H9 (cell line): ENCODE measurements around the gene MKI67. TPM values are rescaled to one million over a fixed set of nuclear protein-coding genes. Genes with fewer than 3 reads are reported as not detected.
A peak's percentile ranks its signal among the peaks of the same experiment; 100 is the strongest.

ENCODE experiments used
- DNase-seq: peaks from one replicate; pipeline ENCODE4 v3.0.0-alpha.2; 2017
- H2AFZ ChIP-seq: one replicate; pipeline ENCODE4 v1.6.1; 2013; ENCODE audit warnings: mild to moderate bottlenecking, low read length, control low read depth, moderate library complexity
- H2AK5ac ChIP-seq: 2 replicates; pipeline ENCODE4 v1.6.1; 2013; ENCODE audit warnings: low read length, control low read depth, mixed read lengths; ENCODE audit not compliant: insufficient read length
- H2BK120ac ChIP-seq: one replicate; pipeline ENCODE4 v1.6.1; 2013; ENCODE audit warnings: low read depth, mild to moderate bottlenecking, low read length, control low read depth, inconsistent platforms; ENCODE audit not compliant: poor library complexity, severe bottlenecking
- H2BK12ac ChIP-seq: 2 replicates; pipeline ENCODE4 v1.6.1; 2013; ENCODE audit warnings: low read length, control low read depth, mixed read lengths, low read depth; ENCODE audit not compliant: insufficient read length
- H2BK15ac ChIP-seq: 2 replicates; pipeline ENCODE4 v1.6.1; 2013; ENCODE audit warnings: low read depth, low read length, control low read depth
- H2BK20ac ChIP-seq: one replicate; pipeline ENCODE4 v1.6.1; 2013; ENCODE audit warnings: low read depth, mild to moderate bottlenecking, low read length, control low read depth, inconsistent platforms; ENCODE audit not compliant: poor library complexity, severe bottlenecking
- H2BK5ac ChIP-seq: 2 replicates; pipeline ENCODE4 v1.6.1; 2013; ENCODE audit warnings: low read length, control low read depth, mixed read lengths; ENCODE audit not compliant: insufficient read length
- H3K14ac ChIP-seq: 2 replicates; pipeline ENCODE4 v1.6.1; 2013; ENCODE audit warnings: low read length, control low read depth; ENCODE audit not compliant: insufficient read depth
- H3K18ac ChIP-seq: 2 replicates; pipeline ENCODE4 v1.6.1; 2013; ENCODE audit warnings: low read depth, mild to moderate bottlenecking, mixed read lengths, low read length, control low read depth; ENCODE audit not compliant: insufficient read length
- H3K23ac ChIP-seq: 2 replicates; pipeline ENCODE4 v1.6.1; 2013; ENCODE audit warnings: low read length, control low read depth, mixed read lengths, low read depth; ENCODE audit not compliant: insufficient read length
- H3K23me2 ChIP-seq: 2 replicates; pipeline ENCODE4 v1.6.1; 2013; ENCODE audit warnings: low read depth, mild to moderate bottlenecking, mixed read lengths, low read length, control low read depth; ENCODE audit not compliant: insufficient read length, poor library complexity, severe bottlenecking
- H3K27ac ChIP-seq: 2 replicates; pipeline ENCODE4 v1.5.1; 2013; ENCODE audit warnings: low read length, control low read depth, mixed read lengths, low read depth; ENCODE audit not compliant: insufficient read length
- H3K27me3 ChIP-seq: 2 replicates; pipeline ENCODE4 v1.6.1; 2013; ENCODE audit warnings: low read length, control low read depth, inconsistent platforms; ENCODE audit not compliant: insufficient read depth
- H3K4ac ChIP-seq: 2 replicates; pipeline ENCODE4 v1.6.1; 2013; ENCODE audit warnings: low read depth, mild to moderate bottlenecking, control low read depth, inconsistent platforms, low read length, moderate library complexity
- H3K4me1 ChIP-seq: 2 replicates; pipeline ENCODE4 v1.6.1; 2013; ENCODE audit warnings: low read length, control low read depth, inconsistent platforms; ENCODE audit not compliant: insufficient read depth
- H3K4me2 ChIP-seq: 2 replicates; pipeline ENCODE4 v1.6.1; 2013; ENCODE audit warnings: low read length, control low read depth, mixed read lengths; ENCODE audit not compliant: insufficient read length, insufficient read depth
- H3K56ac ChIP-seq: 2 replicates; pipeline ENCODE4 v1.6.1; 2013; ENCODE audit warnings: low read depth, mild to moderate bottlenecking, mixed read lengths, low read length, control low read depth; ENCODE audit not compliant: insufficient read length
- H3K79me1 ChIP-seq: 2 replicates; pipeline ENCODE4 v1.6.1; 2013; ENCODE audit warnings: low read depth, mild to moderate bottlenecking, moderate library complexity, low read length, control low read depth, inconsistent platforms; ENCODE audit not compliant: insufficient read depth, poor library complexity, severe bottlenecking
- H3K79me2 ChIP-seq: 2 replicates; pipeline ENCODE4 v1.6.1; 2013; ENCODE audit warnings: low read length, control low read depth, inconsistent platforms; ENCODE audit not compliant: insufficient read depth
- H3K9ac ChIP-seq: 2 replicates; pipeline ENCODE4 v1.6.1; 2013; ENCODE audit warnings: low read length, control low read depth, mixed read lengths; ENCODE audit not compliant: insufficient read length; ENCODE audit errors: extremely low read depth
- H3K9me3 ChIP-seq: one replicate; pipeline ENCODE4 v1.6.1; 2013; ENCODE audit warnings: low read depth, low read length, inconsistent platforms; ENCODE audit not compliant: control insufficient read depth
- H3T11ph ChIP-seq: one replicate; pipeline ENCODE4 v1.6.1; 2013; ENCODE audit warnings: mild to moderate bottlenecking, low read length, control low read depth, inconsistent platforms
- H4K20me1 ChIP-seq: one replicate; pipeline ENCODE4 v1.6.1; 2013; ENCODE audit not compliant: control insufficient read depth, insufficient read length, insufficient read depth
- H4K5ac ChIP-seq: 2 replicates; pipeline ENCODE4 v1.6.1; 2013; ENCODE audit warnings: low read depth, mild to moderate bottlenecking, mixed read lengths, low read length, control low read depth; ENCODE audit not compliant: insufficient read length
- H4K8ac ChIP-seq: replicated peaks from 2 replicates; pipeline ENCODE4 v1.6.1; 2013; ENCODE audit warnings: low read length, control low read depth, mixed read lengths, low read depth; ENCODE audit not compliant: insufficient read length
- H4K91ac ChIP-seq: 2 replicates; pipeline ENCODE4 v1.6.1; 2013; ENCODE audit warnings: low read depth, mild to moderate bottlenecking, moderate library complexity, mixed read lengths, low read length, control low read depth; ENCODE audit not compliant: insufficient read length
- H3K27ac Mint-ChIP-seq, 3 experiments: 2 replicates in 2 of 3; 3 replicates in 1 of 3; pipeline ENCODE4 v1.8.0; 2020 to 2021; ENCODE audit warnings: mixed read lengths in 3 of 3, mild to moderate bottlenecking in 1 of 3, moderate library complexity in 1 of 3
- H3K27me3 Mint-ChIP-seq: 2 replicates; pipeline ENCODE4 v1.8.0; 2021; ENCODE audit warnings: low read depth, mild to moderate bottlenecking, moderate library complexity, mixed read lengths
- H3K36me3 Mint-ChIP-seq, 3 experiments: 2 replicates in 2 of 3; 3 replicates in 1 of 3; pipeline ENCODE4 v1.8.0; 2020 to 2021; ENCODE audit warnings: low read depth in 3 of 3, mixed read lengths in 3 of 3; ENCODE audit not compliant: insufficient read depth in 1 of 3
- H3K4me1 Mint-ChIP-seq, 2 experiments: 2 replicates each; pipeline ENCODE4 v1.8.0; 2020; ENCODE audit warnings: mixed read lengths in 2 of 2
- H3K4me3 Mint-ChIP-seq, 2 experiments: 2 replicates in 1 of 2; 3 replicates in 1 of 2; pipeline ENCODE4 v1.8.0; 2020 to 2021; ENCODE audit warnings: mild to moderate bottlenecking in 2 of 2, mixed read lengths in 2 of 2, moderate library complexity in 1 of 2
- H3K9me3 Mint-ChIP-seq, 2 experiments: 2 replicates in 1 of 2; 3 replicates in 1 of 2; pipeline ENCODE4 v1.8.0; 2020; ENCODE audit warnings: mild to moderate bottlenecking in 2 of 2, mixed read lengths in 2 of 2, moderate library complexity in 1 of 2
- WGBS: extraction: QIAGEN DNeasy Blood & Tissue Kit; methylation state at CpG from one replicate; pipeline ENCODE4 v1.1.7; 2013; ENCODE audit warnings: missing lambda C conversion rate, low lambda C conversion rate, mixed read lengths; ENCODE audit not compliant: insufficient read length; ENCODE audit errors: extremely low coverage; 5-methylcytosine and 5-hydroxymethylcytosine counted together
- total RNA-seq: library from RNA; stranded (reverse); gene quantifications from 2 replicates; pipeline ENCODE4 v1.2.1, GENCODE V29; 2021
- TF ChIP-seq, protein P1 (sequence below): fragments of 200-600 bp; sonication (generic); conservative IDR thresholded peaks from 3 replicates; pipeline ENCODE4 v1.8.0; 2021; ENCODE audit warnings: antibody characterized with exemption, mild to moderate bottlenecking

MKI67 gene
- total RNA-seq, 1 experiment from 2014 or later, result 108 TPM

DNA sequence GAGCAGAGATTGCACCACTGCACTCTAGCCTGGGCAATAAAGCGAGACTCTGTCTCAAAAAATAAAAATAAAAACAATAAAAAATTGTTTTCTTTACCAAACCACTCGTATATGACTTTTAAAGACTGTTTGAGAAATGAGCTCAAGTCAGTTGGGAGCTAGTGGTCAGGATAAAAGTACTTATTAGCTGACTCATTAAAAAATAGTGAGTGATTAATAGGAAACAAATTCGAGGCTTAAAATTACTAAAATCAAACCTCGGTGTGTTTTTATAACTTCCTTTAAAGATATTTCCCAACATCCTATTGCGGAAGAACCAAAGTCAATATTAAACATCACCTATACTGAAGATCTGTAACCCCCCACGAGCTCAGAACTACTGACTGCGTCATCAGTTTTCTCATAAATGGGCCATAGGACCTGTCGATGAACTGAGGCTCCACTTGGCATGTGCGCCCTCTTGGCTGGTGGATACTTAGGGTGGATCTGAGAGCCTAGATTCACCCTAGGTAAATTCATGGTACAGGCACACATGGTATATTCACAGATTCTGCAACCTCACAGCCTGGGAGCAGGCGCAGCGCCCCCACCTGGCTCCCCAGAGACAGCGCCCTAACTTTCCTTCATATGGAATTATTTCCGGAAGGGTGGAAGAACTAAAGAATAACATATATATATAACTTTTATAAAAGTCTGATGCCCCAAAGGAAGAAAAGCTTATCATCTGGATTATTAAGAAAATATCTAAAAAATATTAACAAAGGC lies 9.2 kb downstream of the MKI67 start:
- Histone ChIP-seq H4K5ac (no peak overlapping the region), H2BK15ac (no peak overlapping the region), H3K23ac (no peak overlapping the region), H3K4me2 (no peak overlapping the region), H3T11ph (no peak overlapping the region), H3K14ac (no peak overlapping the region), H4K20me1 (no peaks in the 10 kb centered on the region), H2BK120ac (no peak overlapping the region), H4K8ac (no peak overlapping the region), H3K56ac (no peak overlapping the region), H3K27me3 (no peaks in the 10 kb centered on the region), H2AFZ (no peak overlapping the region), H3K9me3 (no peaks in the 10 kb centered on the region), H4K91ac (no peak overlapping the region), H3K27ac (no peak overlapping the region), H2AK5ac (no peak overlapping the region), H3K79me2 (peaks cover 2% of the 10 kb centered on the region; the same call in 1 of the 2 replicates), H3K18ac (no peak overlapping the region), H3K79me1 (no peaks in the 10 kb centered on the region), H3K4ac (no peak overlapping the region), H3K9ac (no peak overlapping the region), H2BK20ac (no peak overlapping the region), H3K4me1 (no peaks in the 10 kb centered on the region), H2BK12ac (no peak overlapping the region), H3K23me2 (no peaks in the 10 kb centered on the region), H2BK5ac (no peak overlapping the region)
- no peak for DNase-seq
- TF ChIP-seq, protein P1, sequence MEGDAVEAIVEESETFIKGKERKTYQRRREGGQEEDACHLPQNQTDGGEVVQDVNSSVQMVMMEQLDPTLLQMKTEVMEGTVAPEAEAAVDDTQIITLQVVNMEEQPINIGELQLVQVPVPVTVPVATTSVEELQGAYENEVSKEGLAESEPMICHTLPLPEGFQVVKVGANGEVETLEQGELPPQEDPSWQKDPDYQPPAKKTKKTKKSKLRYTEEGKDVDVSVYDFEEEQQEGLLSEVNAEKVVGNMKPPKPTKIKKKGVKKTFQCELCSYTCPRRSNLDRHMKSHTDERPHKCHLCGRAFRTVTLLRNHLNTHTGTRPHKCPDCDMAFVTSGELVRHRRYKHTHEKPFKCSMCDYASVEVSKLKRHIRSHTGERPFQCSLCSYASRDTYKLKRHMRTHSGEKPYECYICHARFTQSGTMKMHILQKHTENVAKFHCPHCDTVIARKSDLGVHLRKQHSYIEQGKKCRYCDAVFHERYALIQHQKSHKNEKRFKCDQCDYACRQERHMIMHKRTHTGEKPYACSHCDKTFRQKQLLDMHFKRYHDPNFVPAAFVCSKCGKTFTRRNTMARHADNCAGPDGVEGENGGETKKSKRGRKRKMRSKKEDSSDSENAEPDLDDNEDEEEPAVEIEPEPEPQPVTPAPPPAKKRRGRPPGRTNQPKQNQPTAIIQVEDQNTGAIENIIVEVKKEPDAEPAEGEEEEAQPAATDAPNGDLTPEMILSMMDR, result peak; percentile 87
- Mint-ChIP-seq H3K27me3 (no peaks in the 10 kb centered on the region), H3K4me1 (no peaks in the 10 kb centered on the region), H3K36me3 (peaks cover 43 to 84% (median 68%) of the 10 kb centered on the region in 3 experiments), H3K4me3 (no peak overlapping the region), H3K9me3 (no peaks in the 10 kb centered on the region), H3K27ac (no peak overlapping the region)
- WGBS, result no CpG with 5 or more reads among the region's 13 CpGs
